ENCODE data around the gene CMTM7.

- TF ChIP-seq YY1 (IDR thresholded peaks at IDR 0.05; ENCODE audit: insufficient read depth, insufficient read length), result no peak
- no peak for TF ChIP-seq SUZ12 (IDR thresholded peaks at IDR 0.05; ENCODE audit: extremely low read depth, insufficient read depth, insufficient read length)
- TF ChIP-seq ZNF274 (IDR thresholded peaks at IDR 0.05; ENCODE audit: low read depth, low read length), result no peak
Observed at GRCh38 chr3:32481791-32482631, 90.4 kb downstream of the CMTM7 start.
